HepG2 (cell line): ENCODE measurements around the gene CEP83. TPM values are rescaled to one million over a fixed set of nuclear protein-coding genes. Genes with fewer than 3 reads are reported as not detected.
A peak's percentile ranks its signal among the peaks of the same experiment; 100 is the strongest.

Experiments used
- ATAC-seq: fragments of 200-7000 bp; cut with Tn5 transposase; 3 replicates; pipeline ENCODE4 v1.9.1; 2020; ENCODE audit warnings: mild to moderate bottlenecking, moderate library complexity
- BruUV-seq: library from RNA; stranded (reverse); fragments of 400-500 nt; replicated peaks from 2 replicates; lab custom pipeline; 2021; lab: Mats Ljungman, UMichigan
- CTCF ChIA-PET: fragments of 300-600 bp; formaldehyde crosslinking; extraction: SDS; loops from one replicate; lab custom pipeline; 2021; ENCODE audit warnings: low total read pairs, inconsistent platforms, low intra/inter-chr PET ratio; lab: Yijun Ruan, JAX
- POLR2A ChIA-PET: fragments of 350-600 bp; sonication (Branson Sonifier 250); formaldehyde crosslinking; loops from one replicate; lab custom pipeline; 2020; ENCODE audit warnings: antibody characterized with exemption, inconsistent platforms; lab: Yijun Ruan, JAX
- DNase-seq: peaks from one replicate; pipeline ENCODE4 v3.0.0-alpha.2; 2015; ENCODE audit warnings: low spot score
- FAIRE-seq: peaks from 3 replicates; lab custom pipeline; 2011; peaks lifted over from hg19 to GRCh38; lab: Jason Lieb, UNC
- H2AFZ ChIP-seq: one replicate; pipeline ENCODE4 v1.6.1; 2011; ENCODE audit warnings: low read length, inconsistent platforms
- H3K27ac ChIP-seq: fragments of 300-600 bp; 3 replicates; pipeline ENCODE4 v1.8.0; 2011; ENCODE audit warnings: mixed run types, mild to moderate bottlenecking, mixed read lengths, low read length, inconsistent platforms; ENCODE audit not compliant: insufficient read depth; ENCODE audit errors: extremely low read length
- H3K27me3 ChIP-seq, 2 experiments: fragments of 200-600 bp in 1 of 2; 2 replicates in 1 of 2; 3 replicates in 1 of 2; pipeline versions ENCODE4 v1.6.0 to v1.8.0; 2011; ENCODE audit warnings: low read length in 2 of 2, mild to moderate bottlenecking in 2 of 2, moderate library complexity in 2 of 2, inconsistent platforms in 1 of 2; ENCODE audit not compliant: insufficient read depth in 2 of 2, control insufficient read depth in 1 of 2
- H3K36me3 ChIP-seq, 2 experiments: fragments of 200-600 bp in 1 of 2; replicated peaks in 1 of 2; 2 replicates in 1 of 2; 3 replicates in 1 of 2; pipeline versions ENCODE4 v1.5.1 to v1.8.0; 2011; ENCODE audit warnings: low read length in 2 of 2, inconsistent platforms in 1 of 2; ENCODE audit not compliant: insufficient read depth in 2 of 2, control insufficient read depth in 1 of 2
- H3K4me1 ChIP-seq: 2 replicates; pipeline ENCODE4 v1.5.1; 2012; ENCODE audit warnings: low read length, inconsistent platforms; ENCODE audit not compliant: insufficient read depth
- H3K4me2 ChIP-seq: 2 replicates; pipeline ENCODE4 v1.6.0; 2011; ENCODE audit warnings: low read depth, low read length, inconsistent platforms
- H3K4me3 ChIP-seq, 3 experiments: fragments of 200-600 bp in 1 of 3; sonication (generic), shearing (Covaris generic) in 1 of 3; replicated peaks in 1 of 3; 2 replicates each; pipeline ENCODE4 v1.5.1; 2011 to 2016; ENCODE audit warnings: low read length in 3 of 3, inconsistent platforms in 2 of 3, low read depth in 2 of 3, mild to moderate bottlenecking in 2 of 3, control low read depth in 1 of 3, mixed read lengths in 1 of 3; ENCODE audit not compliant: insufficient read depth in 1 of 3
- H3K79me2 ChIP-seq: one replicate; pipeline ENCODE4 v1.6.1; 2011; ENCODE audit warnings: low read length, inconsistent platforms; ENCODE audit not compliant: insufficient read depth
- H3K9ac ChIP-seq: 2 replicates; pipeline ENCODE4 v1.6.0; 2011; ENCODE audit warnings: mild to moderate bottlenecking, low read depth, low read length, inconsistent platforms; ENCODE audit not compliant: insufficient read depth
- H3K9me3 ChIP-seq: 2 replicates; pipeline ENCODE4 v1.5.1; 2012; ENCODE audit warnings: mild to moderate bottlenecking, low read length
- H4K20me1 ChIP-seq: 2 replicates; pipeline ENCODE4 v1.6.0; 2011; ENCODE audit warnings: inconsistent platforms, mild to moderate bottlenecking, low read length, moderate library complexity; ENCODE audit not compliant: insufficient read depth
- CBFB ChIP-seq: sonication (generic); formaldehyde crosslinking; IDR thresholded peaks from 2 replicates; pipeline ENCODE4 v1.4.0; 2020; ENCODE audit warnings: missing genetic modification reagents
- JARID2 ChIP-seq: sonication (generic); formaldehyde crosslinking; IDR thresholded peaks from 2 replicates; pipeline ENCODE4 v1.8.1; 2023; ENCODE audit warnings: missing genetic modification reagents, inconsistent platforms; ENCODE audit not compliant: insufficient replicate concordance
- KDM3A ChIP-seq: IDR thresholded peaks from 2 replicates; pipeline ENCODE4 v1.6.1; 2018; ENCODE audit warnings: low read depth, missing compliant biosample characterization
- MAFG ChIP-seq: sonication (generic); formaldehyde crosslinking; IDR thresholded peaks from 2 replicates; pipeline ENCODE4 v1.5.1; 2020; ENCODE audit warnings: mild to moderate bottlenecking, missing genetic modification reagents
- NCOR1 ChIP-seq: fragments of 200-600 bp; sonication (generic); IDR thresholded peaks from 2 replicates; pipeline ENCODE4 v1.7.0; 2017; ENCODE audit warnings: antibody characterized with exemption, low read length, borderline replicate concordance
- RFXAP ChIP-seq: sonication (generic); formaldehyde crosslinking; IDR thresholded peaks from 2 replicates; pipeline ENCODE4 v1.4.0; 2020; ENCODE audit warnings: missing genetic modification reagents, borderline replicate concordance
- ZFP62 ChIP-seq: sonication (generic); formaldehyde crosslinking; IDR thresholded peaks from 2 replicates; pipeline ENCODE4 v1.4.0; 2020; ENCODE audit warnings: missing genetic modification reagents
- ZNF773 ChIP-seq: sonication (generic); formaldehyde crosslinking; IDR thresholded peaks from 2 replicates; pipeline ENCODE4 v1.4.0; 2020; ENCODE audit warnings: missing genetic modification reagents, borderline replicate concordance
- WGBS: methylation state at CpG from one replicate; pipeline ENCODE4 v1.1.6; 2017; ENCODE audit warnings: low lambda C conversion rate; 5-methylcytosine and 5-hydroxymethylcytosine counted together
- in situ Hi-C: cut with HindIII; loops from 2 replicates; pipeline ENCODE4 v1.10.0; 2017; ENCODE audit warnings: low pct_unique_long_range_greater_than_20kb; ENCODE audit not compliant: extremely low pct_ligation_motif_present
- intact Hi-C: fragments of 100-400 bp; cut with micrococcal nuclease; formaldehyde crosslinking; loops from one replicate; pipeline ENCODE4 v1.10.0; 2022; ENCODE audit not compliant: unreplicated experiment
- polyA plus RNA-seq, 8 experiments: library from polyadenylated mRNA; depleted of rRNA in 3 of 8; stranded (reverse) in 7 of 8; unstranded in 1 of 8; fragments of >200 nt; fragmentation: Illumina TruSeq in 4 of 8; extraction: Trizol in 4 of 8; gene quantifications; 2 replicates each; pipeline versions ENCODE4 v1.2.1 to v1.2.3, GENCODE V29; 2011 to 2016; ENCODE audit warnings: low read depth in 4 of 8, missing spikeins in 1 of 8, mixed read lengths in 1 of 8; ENCODE audit not compliant: insufficient read depth in 1 of 8
- total RNA-seq, 5 experiments: library from RNA; depleted of rRNA; stranded (reverse); fragments of >200 nt; fragmentation: Illumina TruSeq; extraction: Trizol; gene quantifications; 2 replicates each; pipeline ENCODE4 v1.2.3, GENCODE V29; 2016; ENCODE audit warnings: low read depth in 1 of 5
- TF ChIP-seq, protein P1 (sequence below): IDR thresholded peaks from 2 replicates; pipeline ENCODE4 v1.6.1; 2016
- TF ChIP-seq, protein P2 (sequence below): sonication (generic); formaldehyde crosslinking; conservative IDR thresholded peaks from 2 replicates; pipeline ENCODE4 v1.8.1; 2023; ENCODE audit warnings: missing genetic modification reagents

CEP83 gene
- total and polyA plus RNA-seq, 2 of the 13 experiments (the other 11 are each of a cell fraction or from before 2014, with no cell fraction given): 6.2 to 19.2 TPM

- H3K27ac ChIP-seq: no peak overlapping the region
- no peak overlapping the region for H2AFZ ChIP-seq
- H3K4me1 ChIP-seq: peaks cover 22% of the 10 kb centered on the region
- no peak overlapping the region for H3K9ac ChIP-seq
- no peak overlapping the region for H3K4me3 ChIP-seq
- WGBS: 94% methylated on average over 2 of the region's 2 CpGs
- H3K36me3 ChIP-seq: peaks cover 14 to 24% of the 10 kb centered on the region in 2 experiments
- no peak overlapping the region for H3K4me2 ChIP-seq
- ChIA-PET CTCF (no interaction called here), POLR2A (no interaction called here)
- no peaks in the 10 kb centered on the region for H3K27me3 ChIP-seq
- no peaks in the 10 kb centered on the region for H3K79me2 ChIP-seq
- FAIRE-seq: peak; percentile 23
- BruUV-seq: no TSS peak
- H3K9me3 ChIP-seq: no peaks in the 10 kb centered on the region
- no peak for TF ChIP-seq CBFB (CRISPR knock-in tag)
- TF ChIP-seq, protein P1, sequence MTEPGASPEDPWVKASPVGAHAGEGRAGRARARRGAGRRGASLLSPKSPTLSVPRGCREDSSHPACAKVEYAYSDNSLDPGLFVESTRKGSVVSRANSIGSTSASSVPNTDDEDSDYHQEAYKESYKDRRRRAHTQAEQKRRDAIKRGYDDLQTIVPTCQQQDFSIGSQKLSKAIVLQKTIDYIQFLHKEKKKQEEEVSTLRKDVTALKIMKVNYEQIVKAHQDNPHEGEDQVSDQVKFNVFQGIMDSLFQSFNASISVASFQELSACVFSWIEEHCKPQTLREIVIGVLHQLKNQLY: no peak
- TF ChIP-seq JARID2 (CRISPR knock-in tag): no peak
- TF ChIP-seq, protein P2, sequence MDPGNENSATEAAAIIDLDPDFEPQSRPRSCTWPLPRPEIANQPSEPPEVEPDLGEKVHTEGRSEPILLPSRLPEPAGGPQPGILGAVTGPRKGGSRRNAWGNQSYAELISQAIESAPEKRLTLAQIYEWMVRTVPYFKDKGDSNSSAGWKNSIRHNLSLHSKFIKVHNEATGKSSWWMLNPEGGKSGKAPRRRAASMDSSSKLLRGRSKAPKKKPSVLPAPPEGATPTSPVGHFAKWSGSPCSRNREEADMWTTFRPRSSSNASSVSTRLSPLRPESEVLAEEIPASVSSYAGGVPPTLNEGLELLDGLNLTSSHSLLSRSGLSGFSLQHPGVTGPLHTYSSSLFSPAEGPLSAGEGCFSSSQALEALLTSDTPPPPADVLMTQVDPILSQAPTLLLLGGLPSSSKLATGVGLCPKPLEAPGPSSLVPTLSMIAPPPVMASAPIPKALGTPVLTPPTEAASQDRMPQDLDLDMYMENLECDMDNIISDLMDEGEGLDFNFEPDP: no peak
- no peak for TF ChIP-seq MAFG (CRISPR knock-in tag)
- TF ChIP-seq RFXAP (CRISPR knock-in tag): no peak
- no peak for TF ChIP-seq KDM3A (CRISPR knock-in tag)
- no peak for TF ChIP-seq ZNF773 (CRISPR knock-in tag)
- TF ChIP-seq ZFP62 (CRISPR knock-in tag): no peak
- no peak for TF ChIP-seq NCOR1
- no peak for ATAC-seq
- no peaks in the 10 kb centered on the region for H4K20me1 ChIP-seq
- no peak for DNase-seq
- intact Hi-C loops: no loop called here
- in situ Hi-C loops: no loop called here
Observed at GRCh38 chr12:94297876-94298505, 161.7 kb downstream of the CEP83 start.
